WI38 (cell line): ENCODE measurements around the gene TTC3.
"Not testable (repeated sequence)": the region's sequence is repeated elsewhere in the genome, so short reads cannot be mapped to it uniquely, and the experiment has no call there.

ENCODE experiments used
- H3K4me3 ChIP-seq: 2 replicates; pipeline ENCODE4 v1.5.1; 2011; ENCODE audit warnings: low read depth, mild to moderate bottlenecking, control low read depth, low read length
- CTCF ChIP-seq: IDR thresholded peaks from 2 replicates; pipeline ENCODE4 v1.5.1; 2012; ENCODE audit warnings: low read depth, mild to moderate bottlenecking, control low read depth, low read length

The TTC3 gene

GRCh38 chr21:37139154-37139553, 66.1 kb downstream of the TTC3 start:
- TF ChIP-seq CTCF = no peak
- no peak overlapping the region for H3K4me3 ChIP-seq

GRCh38 chr21:37139902-37140301, 66.8 kb downstream of the TTC3 start:
- TF ChIP-seq CTCF = no peak
- no peak overlapping the region for H3K4me3 ChIP-seq

GRCh38 chr21:37143392-37143791, 70.3 kb downstream of the TTC3 start:
- H3K4me3 ChIP-seq = not testable (repeated sequence)

- no peak for TF ChIP-seq CTCF
- no peak overlapping the region for H3K4me3 ChIP-seq
Observed at GRCh38 chr21:37145635-37146111, 72.6 kb downstream of the TTC3 start.

GRCh38 chr21:37146320-37147235, 73.5 kb downstream of the TTC3 start:
- TF ChIP-seq CTCF = no peak
- no peak overlapping the region for H3K4me3 ChIP-seq

- H3K4me3 ChIP-seq = no peak overlapping the region
- TF ChIP-seq CTCF = no peak
Observed at GRCh38 chr21:37149411-37149810, 76.4 kb downstream of the TTC3 start.

- TF ChIP-seq CTCF = no peak
- no peak overlapping the region for H3K4me3 ChIP-seq
Observed at GRCh38 chr21:37153196-37153934, 80.3 kb downstream of the TTC3 start.
